Muscle layer of duodenum (tissue), 2 donors: Measurements from ENCODE around the gene OVAAL.

Source experiments
- H3K27ac ChIP-seq: one replicate; pipeline ENCODE4 v1.7.0; 2013; ENCODE audit warnings: mild to moderate bottlenecking, low read length
- H3K27me3 ChIP-seq: one replicate; pipeline ENCODE4 v1.7.0; 2013; ENCODE audit warnings: low read depth, mild to moderate bottlenecking, control low read depth, low read length
- H3K36me3 ChIP-seq, 2 donors: one replicate each; pipeline ENCODE4 v1.7.0; 2013; ENCODE audit warnings: low read length in 2 of 2, control low read depth in 1 of 2, mild to moderate bottlenecking in 1 of 2; ENCODE audit not compliant: insufficient read depth in 2 of 2, control insufficient read depth in 1 of 2
- H3K4me1 ChIP-seq, 2 donors: one replicate each; pipeline ENCODE4 v1.7.0; 2013; ENCODE audit warnings: low read length in 2 of 2, mild to moderate bottlenecking in 2 of 2, control low read depth in 1 of 2, moderate library complexity in 1 of 2; ENCODE audit not compliant: insufficient read depth in 2 of 2, control insufficient read depth in 1 of 2
- H3K4me3 ChIP-seq, 2 donors: one replicate each; pipeline ENCODE4 v1.7.0; 2013; ENCODE audit warnings: low read length in 2 of 2, low read depth in 1 of 2, mild to moderate bottlenecking in 1 of 2
- H3K9me3 ChIP-seq, 2 donors: one replicate each; pipeline ENCODE4 v1.7.0; 2013; ENCODE audit warnings: low read length in 2 of 2, control low read depth in 1 of 2, mild to moderate bottlenecking in 1 of 2; ENCODE audit not compliant: control insufficient read depth in 1 of 2
- donor health status: healthy.

Gene OVAAL

GRCh38 chr1:180595966-180596365 is 37.2 kb downstream of the OVAAL start:
- Histone ChIP-seq H3K4me3 (no peak overlapping the region), H3K4me1 (no peaks in the 10 kb centered on the region), H3K9me3 (no peaks in the 10 kb centered on the region), H3K27ac (no peak overlapping the region), H3K36me3 (no peaks in the 10 kb centered on the region), H3K27me3 (no peaks in the 10 kb centered on the region)

GRCh38 chr1:180597520-180597919 is 38.8 kb downstream of the OVAAL start:
- Histone ChIP-seq H3K9me3 (no peaks in the 10 kb centered on the region), H3K27ac (no peak overlapping the region), H3K27me3 (no peaks in the 10 kb centered on the region), H3K4me1 (no peaks in the 10 kb centered on the region), H3K4me3 (no peak overlapping the region), H3K36me3 (no peaks in the 10 kb centered on the region)

DNA sequence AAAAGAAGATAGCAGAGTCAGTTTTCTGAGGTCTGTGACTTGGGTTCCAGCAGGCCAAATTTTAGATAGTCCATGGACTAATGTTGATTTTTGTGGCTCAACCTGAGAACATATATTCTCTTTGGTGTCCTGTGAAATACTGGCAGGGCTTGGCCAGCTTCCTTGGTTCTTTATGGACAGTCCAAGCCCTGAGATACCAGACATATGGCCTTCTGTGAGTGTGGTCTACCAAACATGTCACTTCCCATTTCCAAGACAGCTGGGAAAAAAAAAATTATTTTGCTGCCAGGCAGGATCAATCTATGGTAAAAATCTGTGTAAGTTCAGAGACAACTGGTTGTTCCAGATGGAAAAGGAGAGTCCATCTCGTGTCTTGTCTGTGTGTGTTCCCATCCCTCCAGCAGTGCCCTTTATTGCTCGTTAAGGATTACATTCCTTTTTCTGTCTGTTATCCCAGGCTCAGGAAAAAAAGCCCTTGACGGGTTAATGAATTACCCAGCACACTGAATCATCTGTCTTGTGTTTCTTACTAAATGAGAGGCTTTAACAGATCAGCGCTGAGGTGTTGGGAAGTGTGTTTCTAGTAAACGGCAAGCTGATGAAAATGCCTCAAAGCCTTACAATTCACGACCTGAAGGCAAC is 39.7 kb downstream of the OVAAL start:
- Histone ChIP-seq H3K27me3 (no peaks in the 10 kb centered on the region), H3K4me3 (no peak overlapping the region), H3K4me1 (no peaks in the 10 kb centered on the region), H3K36me3 (no peaks in the 10 kb centered on the region), H3K27ac (no peak overlapping the region), H3K9me3 (no peaks in the 10 kb centered on the region)

DNA sequence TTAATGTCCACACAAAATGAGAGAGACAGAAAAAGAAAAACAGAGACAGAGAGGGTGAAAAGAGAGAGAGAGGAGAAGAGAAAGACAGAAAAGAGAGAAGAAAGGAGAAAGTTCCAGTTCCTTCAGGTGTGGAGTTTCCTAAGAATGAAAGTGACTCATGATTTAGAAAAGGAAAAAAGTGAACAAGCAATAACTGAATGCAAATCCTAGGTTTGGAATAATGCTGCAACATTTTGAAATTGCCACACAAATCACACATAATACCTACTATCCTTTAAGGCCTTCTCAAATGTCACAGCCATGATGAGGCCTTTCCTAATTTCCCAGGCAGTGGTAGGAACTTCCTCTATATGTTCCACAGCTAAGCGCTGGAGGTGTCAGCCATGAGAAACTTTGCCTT is 41.6 kb downstream of the OVAAL start:
- Histone ChIP-seq H3K27me3 (no peaks in the 10 kb centered on the region), H3K36me3 (no peaks in the 10 kb centered on the region), H3K9me3 (no peaks in the 10 kb centered on the region), H3K27ac (no peak overlapping the region), H3K4me1 (no peaks in the 10 kb centered on the region), H3K4me3 (no peak overlapping the region)

DNA sequence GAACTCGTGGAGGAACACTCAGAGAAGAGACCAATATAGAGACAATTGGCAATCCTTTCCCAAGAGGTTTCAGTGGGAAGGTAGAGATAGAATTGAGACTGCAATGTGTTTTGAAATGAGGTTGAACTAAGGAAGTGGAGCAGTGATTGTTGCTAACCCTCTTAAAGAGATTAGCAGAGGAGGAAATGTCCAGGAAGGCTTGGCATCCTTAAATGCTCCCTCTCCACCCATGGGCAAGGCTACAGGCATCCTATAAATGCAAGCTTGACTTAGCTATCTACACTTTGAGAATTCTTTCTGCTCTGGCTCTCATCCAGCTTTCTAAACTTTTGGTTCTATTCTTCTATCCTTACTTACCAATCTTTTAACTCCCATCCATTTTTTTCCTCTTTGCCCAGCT is 42.7 kb downstream of the OVAAL start:
- H3K4me1 ChIP-seq: no peaks in the 10 kb centered on the region
- no peaks in the 10 kb centered on the region for H3K36me3 ChIP-seq
- H3K9me3 ChIP-seq: no peaks in the 10 kb centered on the region
- no peaks in the 10 kb centered on the region for H3K27me3 ChIP-seq
- no peak overlapping the region for H3K27ac ChIP-seq
- H3K4me3 ChIP-seq: no peak overlapping the region

DNA sequence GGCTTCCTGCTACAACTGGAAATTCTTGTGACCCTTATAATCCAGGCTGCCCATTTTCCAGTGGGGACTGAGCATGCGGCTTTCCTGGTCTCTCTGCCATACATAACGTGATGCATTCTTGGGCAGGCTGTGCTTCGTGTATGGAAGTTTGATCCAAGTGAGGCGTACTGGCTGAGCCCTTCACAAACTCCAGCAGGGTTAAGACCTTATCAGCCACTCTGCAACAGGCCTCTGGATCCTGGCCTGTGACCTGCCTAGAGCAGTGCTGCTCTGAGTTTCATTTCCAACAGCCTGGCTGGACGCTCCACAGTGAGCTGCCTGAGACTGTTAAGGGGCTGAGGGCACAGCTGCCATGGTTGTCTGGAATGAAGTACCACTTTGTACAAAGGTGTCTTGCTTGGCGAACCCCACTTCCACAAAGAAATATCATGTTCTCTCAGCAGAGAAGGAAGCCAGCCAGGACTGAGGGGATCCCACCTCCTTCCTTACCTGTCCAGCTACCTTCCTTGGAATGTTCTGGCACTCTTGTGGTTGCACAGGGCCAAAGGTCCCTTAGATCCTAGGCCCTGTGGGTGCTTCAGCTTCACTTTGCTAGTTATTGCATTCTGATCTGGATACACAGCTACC is 44.6 kb downstream of the OVAAL start:
- no peaks in the 10 kb centered on the region for H3K4me1 ChIP-seq
- no peaks in the 10 kb centered on the region for H3K9me3 ChIP-seq
- no peaks in the 10 kb centered on the region for H3K27me3 ChIP-seq
- H3K27ac ChIP-seq: no peak overlapping the region
- no peaks in the 10 kb centered on the region for H3K36me3 ChIP-seq
- no peak overlapping the region for H3K4me3 ChIP-seq

- Histone ChIP-seq H3K36me3 (no peaks in the 10 kb centered on the region), H3K27ac (no peak overlapping the region), H3K4me3 (no peak overlapping the region), H3K9me3 (no peaks in the 10 kb centered on the region), H3K4me1 (no peaks in the 10 kb centered on the region), H3K27me3 (no peaks in the 10 kb centered on the region)
Measured at GRCh38 chr1:180603850-180604226, 45.1 kb downstream of the OVAAL start.

GRCh38 chr1:180606155-180606554 is 47.4 kb downstream of the OVAAL start:
- H3K4me1 ChIP-seq: no peaks in the 10 kb centered on the region
- no peaks in the 10 kb centered on the region for H3K9me3 ChIP-seq
- no peak overlapping the region for H3K4me3 ChIP-seq
- no peaks in the 10 kb centered on the region for H3K36me3 ChIP-seq
- H3K27me3 ChIP-seq: no peaks in the 10 kb centered on the region
- H3K27ac ChIP-seq: no peak overlapping the region

DNA sequence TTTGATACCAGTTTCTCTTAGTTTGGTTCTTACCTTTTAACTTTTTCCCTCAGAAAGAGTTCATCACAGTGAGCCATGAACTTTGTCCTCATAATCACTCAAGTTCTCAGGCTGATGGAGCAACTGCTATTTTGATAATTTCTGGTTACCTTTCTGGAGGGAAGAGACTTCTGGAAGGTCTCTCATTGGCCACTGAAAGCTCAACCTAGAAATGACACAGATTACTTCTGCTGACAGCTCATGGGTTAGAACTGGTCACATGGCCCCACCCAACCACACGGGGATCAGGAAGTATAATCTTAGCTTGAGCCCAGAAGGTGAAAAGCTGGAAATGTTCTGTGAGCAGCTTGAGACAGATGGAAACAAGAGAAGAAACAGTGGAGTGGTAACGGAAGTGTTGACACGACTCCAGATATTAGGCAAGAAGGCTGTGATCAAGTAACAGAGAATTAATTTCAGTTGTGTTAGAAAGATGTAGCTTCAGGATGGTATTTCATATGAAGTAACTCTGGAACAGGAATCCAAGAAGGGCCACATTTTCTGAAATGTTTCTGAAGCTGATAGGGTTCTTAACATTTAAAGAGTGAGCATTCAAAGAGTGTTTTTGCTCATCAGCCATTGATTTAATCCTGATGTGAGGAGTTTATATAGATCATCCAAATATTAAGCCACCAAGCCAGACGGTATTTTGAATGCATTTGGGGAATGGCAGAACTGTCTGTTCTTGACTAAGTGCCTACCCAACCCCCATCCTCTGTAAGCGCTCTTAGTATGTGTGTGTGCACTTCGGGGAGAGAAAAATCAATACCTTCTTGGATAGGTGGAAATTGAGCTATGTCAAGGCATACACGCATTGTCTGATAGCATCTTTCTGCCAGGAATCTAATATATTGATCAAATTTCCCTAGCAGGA is 51.1 kb downstream of the OVAAL start:
- no peaks in the 10 kb centered on the region for H3K4me1 ChIP-seq
- no peak overlapping the region for H3K4me3 ChIP-seq
- no peak overlapping the region for H3K27ac ChIP-seq
- no peaks in the 10 kb centered on the region for H3K9me3 ChIP-seq
- H3K27me3 ChIP-seq: no peaks in the 10 kb centered on the region
- no peaks in the 10 kb centered on the region for H3K36me3 ChIP-seq

- Histone ChIP-seq H3K4me3 (no peak overlapping the region), H3K27ac (no peak overlapping the region), H3K9me3 (no peaks in the 10 kb centered on the region), H3K27me3 (no peaks in the 10 kb centered on the region), H3K4me1 (no peaks in the 10 kb centered on the region), H3K36me3 (no peaks in the 10 kb centered on the region)
Measured at GRCh38 chr1:180610556-180611015, 51.8 kb downstream of the OVAAL start.

DNA sequence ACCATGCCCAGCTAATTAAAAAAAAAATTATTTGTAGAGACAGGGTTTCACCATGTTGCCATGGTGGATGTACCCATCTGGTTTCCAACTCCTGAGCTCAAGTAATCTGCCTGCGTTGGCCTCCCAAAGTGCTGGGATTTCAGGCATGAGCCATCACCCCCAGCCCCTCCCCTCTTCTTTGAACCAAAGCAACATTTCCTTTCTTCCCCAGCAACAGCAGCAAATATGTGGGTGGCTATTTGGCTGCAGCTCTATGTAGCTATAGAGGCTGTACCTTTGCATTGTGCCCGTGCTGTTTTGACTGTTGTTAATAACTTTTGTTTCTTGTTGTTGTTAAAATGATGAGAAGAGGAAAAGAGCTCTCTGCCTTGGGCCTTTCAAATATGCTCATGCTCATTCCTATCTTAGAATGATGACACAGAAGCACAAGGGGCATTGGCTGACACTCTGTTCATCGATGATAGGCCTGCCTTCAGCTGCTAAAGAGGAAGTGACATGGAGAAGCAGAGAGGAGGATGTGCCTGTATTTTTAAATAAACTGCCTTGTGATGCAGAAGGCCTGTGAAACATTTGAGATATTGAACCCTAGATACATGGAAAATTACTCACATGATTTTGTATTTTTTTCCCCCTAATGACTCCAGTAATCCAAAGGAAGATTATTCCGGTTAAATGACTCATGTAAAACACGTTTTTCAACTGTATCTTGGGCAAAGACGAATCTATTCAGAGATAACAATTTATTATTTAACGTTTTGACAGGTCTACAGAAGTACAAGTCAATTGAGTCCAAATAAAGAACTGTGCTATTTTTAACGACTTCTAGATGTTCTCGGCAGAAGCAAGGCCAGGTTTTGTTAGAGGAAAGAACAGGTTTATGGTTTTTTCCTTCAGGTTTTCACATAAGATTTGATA is 52.5 kb downstream of the OVAAL start:
- H3K27me3 ChIP-seq: no peaks in the 10 kb centered on the region
- peak overlapping the region; percentile 56 for H3K27ac ChIP-seq
- no peak overlapping the region for H3K4me3 ChIP-seq
- H3K4me1 ChIP-seq: no peaks in the 10 kb centered on the region
- no peaks in the 10 kb centered on the region for H3K9me3 ChIP-seq
- H3K36me3 ChIP-seq: no peaks in the 10 kb centered on the region
